HepG2 (cell line): ENCODE measurements around the gene CYP4A22. TPM values are rescaled to one million over a fixed set of nuclear protein-coding genes. Genes with fewer than 3 reads are reported as not detected.

ENCODE experiments used
- CREM ChIP-seq, 2 experiments: sonication (generic) in 1 of 2; formaldehyde crosslinking in 1 of 2; IDR thresholded peaks; 2 replicates each; pipeline versions ENCODE4 v1.4.0 to v1.6.1; 2016 to 2020; ENCODE audit warnings: antibody characterized with exemption in 1 of 2, mild to moderate bottlenecking in 1 of 2, missing genetic modification reagents in 1 of 2
- FOXA1 ChIP-seq, 2 experiments: fragments of 450-650 bp in 1 of 2; sonication (generic) in 1 of 2; formaldehyde crosslinking in 1 of 2; IDR thresholded peaks; 2 replicates each; pipeline versions ENCODE4 v1.4.0 to v1.6.1; 2016 to 2020; ENCODE audit warnings: missing genetic modification reagents in 1 of 2
- HNF4A ChIP-seq: sonication (generic); formaldehyde crosslinking; IDR thresholded peaks from 2 replicates; pipeline ENCODE4 v1.4.0; 2020; ENCODE audit warnings: missing genetic modification reagents
- KLF13 ChIP-seq: sonication (generic); formaldehyde crosslinking; IDR thresholded peaks from 2 replicates; pipeline ENCODE4 v1.4.0; 2020; ENCODE audit warnings: mild to moderate bottlenecking, missing genetic modification reagents
- MIXL1 ChIP-seq: IDR thresholded peaks from 2 replicates; pipeline ENCODE4 v1.6.1; 2016
- NFE2 ChIP-seq: sonication (generic); formaldehyde crosslinking; IDR thresholded peaks from 2 replicates; pipeline ENCODE4 v1.4.0; 2020; ENCODE audit warnings: missing genetic modification reagents
- NPAS2 ChIP-seq: sonication (generic); formaldehyde crosslinking; IDR thresholded peaks from 2 replicates; pipeline ENCODE4 v1.8.0; 2022; ENCODE audit warnings: mild to moderate bottlenecking, missing genetic modification reagents, borderline replicate concordance
- PHF20 ChIP-seq: sonication (generic); formaldehyde crosslinking; IDR thresholded peaks from 2 replicates; pipeline ENCODE4 v1.5.0; 2020; ENCODE audit warnings: mild to moderate bottlenecking, missing genetic modification reagents
- POGZ ChIP-seq: sonication (generic); formaldehyde crosslinking; IDR thresholded peaks from 2 replicates; pipeline ENCODE4 v1.4.0; 2020; ENCODE audit warnings: mild to moderate bottlenecking, missing genetic modification reagents
- SMAD1 ChIP-seq: sonication (generic); formaldehyde crosslinking; IDR thresholded peaks from 2 replicates; pipeline ENCODE4 v1.4.0; 2020; ENCODE audit warnings: missing genetic modification reagents, low read depth, mild to moderate bottlenecking, borderline replicate concordance
- SNAI1 ChIP-seq: sonication (generic); formaldehyde crosslinking; IDR thresholded peaks from 2 replicates; pipeline ENCODE4 v1.5.0; 2020; ENCODE audit warnings: mild to moderate bottlenecking, missing genetic modification reagents, borderline replicate concordance
- TBL1XR1 ChIP-seq: fragments of 150-350 bp; IDR thresholded peaks from 2 replicates; pipeline ENCODE4 v1.6.1; 2014; ENCODE audit warnings: borderline replicate concordance, low read length; ENCODE audit not compliant: partially characterized antibody
- TBX3 ChIP-seq: fragments of 450-650 bp; IDR thresholded peaks from 2 replicates; pipeline ENCODE4 v1.6.1; 2017; ENCODE audit warnings: antibody characterized with exemption, mild to moderate bottlenecking, inconsistent platforms, borderline replicate concordance
- TCF7 ChIP-seq: sonication (generic); IDR thresholded peaks from 2 replicates; pipeline ENCODE4 v1.6.1; 2016; ENCODE audit warnings: antibody characterized with exemption, low read depth
- ZBTB25 ChIP-seq: IDR thresholded peaks from 2 replicates; pipeline ENCODE4 v1.6.1; 2018; ENCODE audit warnings: missing genetic modification reagents
- ZBTB26 ChIP-seq: IDR thresholded peaks from 2 replicates; pipeline ENCODE4 v1.6.1; 2016; ENCODE audit warnings: missing compliant biosample characterization, missing genetic modification reagents, borderline replicate concordance
- ZBTB8A ChIP-seq: sonication (generic); formaldehyde crosslinking; IDR thresholded peaks from 2 replicates; pipeline ENCODE4 v1.4.0; 2020; ENCODE audit warnings: mild to moderate bottlenecking, low read depth, missing genetic modification reagents, borderline replicate concordance
- ZFP82 ChIP-seq: sonication (generic); formaldehyde crosslinking; IDR thresholded peaks from 2 replicates; pipeline ENCODE4 v1.5.1; 2020; ENCODE audit warnings: mild to moderate bottlenecking, missing genetic modification reagents, borderline replicate concordance
- ZHX1 ChIP-seq: sonication (generic); formaldehyde crosslinking; IDR thresholded peaks from 2 replicates; pipeline ENCODE4 v1.8.1; 2022; ENCODE audit warnings: low read depth, mild to moderate bottlenecking, missing genetic modification reagents
- ZNF264 ChIP-seq: sonication (generic); formaldehyde crosslinking; IDR thresholded peaks from 2 replicates; pipeline ENCODE4 v1.4.0; 2020; ENCODE audit warnings: missing genetic modification reagents
- ZNF441 ChIP-seq: sonication (generic); formaldehyde crosslinking; IDR thresholded peaks from 2 replicates; pipeline ENCODE4 v1.7.0; 2021; ENCODE audit warnings: missing genetic modification reagents, borderline replicate concordance
- ZNF570 ChIP-seq: sonication (generic); formaldehyde crosslinking; IDR thresholded peaks from 2 replicates; pipeline ENCODE4 v1.4.0; 2020; ENCODE audit warnings: mild to moderate bottlenecking, missing genetic modification reagents, borderline replicate concordance
- ZNF674 ChIP-seq: sonication (generic); formaldehyde crosslinking; IDR thresholded peaks from 2 replicates; pipeline ENCODE4 v1.5.0; 2020; ENCODE audit warnings: low read depth, mild to moderate bottlenecking, missing genetic modification reagents
- ZNF891 ChIP-seq: sonication (generic); formaldehyde crosslinking; IDR thresholded peaks from 2 replicates; pipeline ENCODE4 v1.5.0; 2020; ENCODE audit warnings: mild to moderate bottlenecking, missing genetic modification reagents
- polyA plus RNA-seq, 8 experiments: library from polyadenylated mRNA; depleted of rRNA in 3 of 8; stranded (reverse) in 7 of 8; unstranded in 1 of 8; fragments of >200 nt; fragmentation: Illumina TruSeq in 4 of 8; extraction: Trizol in 4 of 8; gene quantifications; 2 replicates each; pipeline versions ENCODE4 v1.2.1 to v1.2.3, GENCODE V29; 2011 to 2016; ENCODE audit warnings: low read depth in 4 of 8, missing spikeins in 1 of 8, mixed read lengths in 1 of 8; ENCODE audit not compliant: insufficient read depth in 1 of 8
- total RNA-seq, 5 experiments: library from RNA; depleted of rRNA; stranded (reverse); fragments of >200 nt; fragmentation: Illumina TruSeq; extraction: Trizol; gene quantifications; 2 replicates each; pipeline ENCODE4 v1.2.3, GENCODE V29; 2016; ENCODE audit warnings: low read depth in 1 of 5

Gene CYP4A22
- total and polyA plus RNA-seq, 2 of the 13 experiments (the other 11 are each of a cell fraction or from before 2014, with no cell fraction given): not detected

GRCh38 chr1:47179017-47179987, 42.1 kb downstream of the CYP4A22 start (continued):
- TF ChIP-seq TCF7 (no peak), ZBTB8A (CRISPR knock-in tag) (no peak), ZNF674 (no peak), KLF13 (CRISPR knock-in tag) (no peak), FOXA1 (IDR thresholded peaks at IDR 0.05) (no peak), FOXA1 (CRISPR knock-in tag; IDR thresholded peaks at IDR 0.05) (no peak), TBL1XR1 (peak; percentile 55), HNF4A (CRISPR knock-in tag) (no peak), ZBTB25 (CRISPR knock-in tag) (peak; percentile 43; the same call in 1 of the 2 replicates), CREM (IDR thresholded peaks at IDR 0.05) (peak; percentile 95), CREM (CRISPR knock-in tag; IDR thresholded peaks at IDR 0.05) (peak; percentile 91), MIXL1 (CRISPR knock-in tag) (peak; percentile 84), ZNF441 (CRISPR knock-in tag) (no peak), SMAD1 (CRISPR knock-in tag) (peak; percentile 80; the same call in 1 of the 2 replicates), POGZ (CRISPR knock-in tag) (peak; percentile 71), ZBTB26 (CRISPR knock-in tag) (no peak), ZFP82 (CRISPR knock-in tag) (no peak), NPAS2 (no peak), ZNF891 (CRISPR knock-in tag) (no peak), SNAI1 (CRISPR knock-in tag) (peak; percentile 78; the same call in 1 of the 2 replicates), ZNF264 (CRISPR knock-in tag) (no peak), ZNF570 (CRISPR knock-in tag) (no peak), TBX3 (no peak), NFE2 (CRISPR knock-in tag) (no peak), PHF20 (CRISPR knock-in tag) (peak; percentile 90), ZHX1 (no peak)
